Cardiac fibroblast (primary cell): Measurements from ENCODE around the gene SEPSECS.

Experiments
- DNase-seq, 2 donors: peaks; one replicate each; pipeline versions ENCODE4 v3.0.0 to v3.0.0-alpha.2; 2010; ENCODE audit warnings: low read depth in 2 of 2
- H3K4me3 ChIP-seq, 2 donors: replicated peaks in 1 of 2; 1 replicate in 1 of 2; 2 replicates in 1 of 2; pipeline ENCODE4 v1.5.1; 2011; ENCODE audit warnings: low read depth in 2 of 2, low read length in 2 of 2, mild to moderate bottlenecking in 2 of 2, moderate library complexity in 1 of 2
- CTCF ChIP-seq: IDR thresholded peaks from one replicate; pipeline ENCODE4 v1.5.1; 2011; ENCODE audit warnings: low read depth, mild to moderate bottlenecking, low read length, inconsistent platforms

The SEPSECS gene

GRCh38 chr4:25159837-25160713 is at the start of gene SEPSECS:
Gene SEPSECS (minus strand): TSS chr4:25160449. CDS start chr4:25160369, 80 bp downstream.
- TF ChIP-seq CTCF = no peak
- peak within 1 kb of the TSS; percentile 83 to 85 for H3K4me3 ChIP-seq
- peak; percentile 99 for DNase-seq

GRCh38 chr4:25209702-25210101 is 49.5 kb upstream of the SEPSECS start:
- no peak for TF ChIP-seq CTCF
- DNase-seq = no peak
- no peak overlapping the region for H3K4me3 ChIP-seq

GRCh38 chr4:25207997-25208396 is 47.7 kb upstream of the SEPSECS start:
- H3K4me3 ChIP-seq = no peak overlapping the region
- no peak for DNase-seq
- TF ChIP-seq CTCF = no peak

- TF ChIP-seq CTCF = no peak
- no peak for DNase-seq
- no peak overlapping the region for H3K4me3 ChIP-seq
These were observed 38.5 kb upstream of the SEPSECS start for GRCh38 chr4:25198713-25199112.

GRCh38 chr4:25190407-25190806 is 30.2 kb upstream of the SEPSECS start:
- DNase-seq = no peak
- H3K4me3 ChIP-seq = no peak overlapping the region
- no peak for TF ChIP-seq CTCF

- no peak for DNase-seq
- no peak for TF ChIP-seq CTCF
- no peak overlapping the region for H3K4me3 ChIP-seq
These were observed 23.8 kb upstream of the SEPSECS start for GRCh38 chr4:25184056-25184455.

- no peak for DNase-seq
- no peak for TF ChIP-seq CTCF
- H3K4me3 ChIP-seq = no peak overlapping the region
These were observed 22.7 kb upstream of the SEPSECS start for GRCh38 chr4:25182937-25183336.
